ENCODE results near the gene PCDHB14. TPM values are rescaled to one million over a fixed set of nuclear protein-coding genes. Genes with fewer than 3 reads are reported as not detected.
A peak's percentile ranks its signal among the peaks of the same experiment; 100 is the strongest.
"Not testable (repeated sequence)": the region's sequence is repeated elsewhere in the genome, so short reads cannot be mapped to it uniquely, and the experiment has no call there.

The PCDHB14 gene
- total and polyA plus RNA-seq, 2 donors from 2014 or later: 2.0 to 6.2 TPM

GRCh38 chr5:141179876-141180275, 43.3 kb upstream of the PCDHB14 start:
- peaks cover 2 to 29% (median 26%) of the 10 kb centered on the region in 3 donors for H3K9me3 ChIP-seq (ENCODE audit: control insufficient read depth in 2 of 3, insufficient read depth in 1 of 3, low read length in 3 of 3)
- H3K4me1 ChIP-seq (ENCODE audit: control insufficient read depth in 2 of 3, insufficient read depth in 2 of 3, low read depth in 1 of 3, low read length in 3 of 3); H3K9ac ChIP-seq (ENCODE audit: low read length in 3 of 3); H3K27ac ChIP-seq (ENCODE audit: low read depth in 2 of 2, low read length in 2 of 2); intact Hi-C loops (cut with DNase I); H3K4me3 ChIP-seq (ENCODE audit: low read length in 3 of 3); FAIRE-seq; H3K27me3 ChIP-seq (ENCODE audit: control insufficient read depth, insufficient read depth, low read length); H3K36me3 ChIP-seq (ENCODE audit: control insufficient read depth in 2 of 3, insufficient read depth in 3 of 3, low read length in 3 of 3): not testable (repeated sequence)
- peak in 1 of 5 donors; percentile 56 for DNase-seq

- H3K27me3 ChIP-seq (ENCODE audit: control insufficient read depth, insufficient read depth, low read length): peaks cover 2% of the 10 kb centered on the region
- intact Hi-C loops (cut with DNase I): no loop called here
- DNase-seq (no peak), FAIRE-seq (peak; percentile 3)
- no peak overlapping the region for H3K27ac ChIP-seq (ENCODE audit: low read depth in 2 of 2, low read length in 2 of 2)
- no peaks in the 10 kb centered on the region for H3K4me1 ChIP-seq (ENCODE audit: control insufficient read depth in 2 of 3, insufficient read depth in 2 of 3, low read depth in 1 of 3, low read length in 3 of 3)
- TF ChIP-seq, protein P1, sequence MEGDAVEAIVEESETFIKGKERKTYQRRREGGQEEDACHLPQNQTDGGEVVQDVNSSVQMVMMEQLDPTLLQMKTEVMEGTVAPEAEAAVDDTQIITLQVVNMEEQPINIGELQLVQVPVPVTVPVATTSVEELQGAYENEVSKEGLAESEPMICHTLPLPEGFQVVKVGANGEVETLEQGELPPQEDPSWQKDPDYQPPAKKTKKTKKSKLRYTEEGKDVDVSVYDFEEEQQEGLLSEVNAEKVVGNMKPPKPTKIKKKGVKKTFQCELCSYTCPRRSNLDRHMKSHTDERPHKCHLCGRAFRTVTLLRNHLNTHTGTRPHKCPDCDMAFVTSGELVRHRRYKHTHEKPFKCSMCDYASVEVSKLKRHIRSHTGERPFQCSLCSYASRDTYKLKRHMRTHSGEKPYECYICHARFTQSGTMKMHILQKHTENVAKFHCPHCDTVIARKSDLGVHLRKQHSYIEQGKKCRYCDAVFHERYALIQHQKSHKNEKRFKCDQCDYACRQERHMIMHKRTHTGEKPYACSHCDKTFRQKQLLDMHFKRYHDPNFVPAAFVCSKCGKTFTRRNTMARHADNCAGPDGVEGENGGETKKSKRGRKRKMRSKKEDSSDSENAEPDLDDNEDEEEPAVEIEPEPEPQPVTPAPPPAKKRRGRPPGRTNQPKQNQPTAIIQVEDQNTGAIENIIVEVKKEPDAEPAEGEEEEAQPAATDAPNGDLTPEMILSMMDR (IDR thresholded peaks at IDR 0.05; ENCODE audit: borderline replicate concordance, extremely low read depth, insufficient read depth): no peak
- no peak overlapping the region for H3K4me3 ChIP-seq (ENCODE audit: low read length in 3 of 3)
- peaks cover 2 to 25% (median 25%) of the 10 kb centered on the region in 3 donors for H3K9me3 ChIP-seq (ENCODE audit: control insufficient read depth in 2 of 3, insufficient read depth in 1 of 3, low read length in 3 of 3)
- H3K9ac ChIP-seq (ENCODE audit: low read length in 3 of 3): no peak overlapping the region
- no peaks in the 10 kb centered on the region for H3K36me3 ChIP-seq (ENCODE audit: control insufficient read depth in 2 of 3, insufficient read depth in 3 of 3, low read length in 3 of 3)
These were observed 42.8 kb upstream of the PCDHB14 start for GRCh38 chr5:141180313-141180712.

- FAIRE-seq (no peak), DNase-seq (peak; percentile 44 to 67 (median 50))
- H3K27ac ChIP-seq (ENCODE audit: low read depth in 2 of 2, low read length in 2 of 2): no peak within 1 kb of the TSS
- peak within 1 kb of the TSS; percentile 36 to 50 (median 37) for H3K4me3 ChIP-seq (ENCODE audit: low read length in 3 of 3)
- no peaks in the 10 kb centered on the region for H3K27me3 ChIP-seq (ENCODE audit: control insufficient read depth, insufficient read depth, low read length)
- TF ChIP-seq, protein P1 (IDR thresholded peaks at IDR 0.05; ENCODE audit: borderline replicate concordance, extremely low read depth, insufficient read depth): peak; percentile 40
- no peaks in the 10 kb centered on the region for H3K4me1 ChIP-seq (ENCODE audit: control insufficient read depth in 2 of 3, insufficient read depth in 2 of 3, low read depth in 1 of 3, low read length in 3 of 3)
- no peaks in the 10 kb centered on the region for H3K36me3 ChIP-seq (ENCODE audit: control insufficient read depth in 2 of 3, insufficient read depth in 3 of 3, low read length in 3 of 3)
- H3K9me3 ChIP-seq (ENCODE audit: control insufficient read depth in 2 of 3, insufficient read depth in 1 of 3, low read length in 3 of 3): peaks cover 0 to 22% (median 22%) of the 10 kb centered on the region in 3 donors
- no peak within 1 kb of the TSS for H3K9ac ChIP-seq (ENCODE audit: low read length in 3 of 3)
- intact Hi-C loops (cut with DNase I): no loop called here
These were observed 40.9 kb upstream of the PCDHB14 start, which contains the start of gene PCDHB16 for GRCh38 chr5:141182248-141182647. Gene PCDHB16, plus strand, starts transcription at chr5:141182387. Its CDS starts 173 bp downstream, at chr5:141182560.

GRCh38 chr5:141184117-141184855, 38.9 kb upstream of the PCDHB14 start:
- H3K9ac ChIP-seq (ENCODE audit: low read length in 3 of 3); H3K4me3 ChIP-seq (ENCODE audit: low read length in 3 of 3); intact Hi-C loops (cut with DNase I); FAIRE-seq; H3K4me1 ChIP-seq (ENCODE audit: control insufficient read depth in 2 of 3, insufficient read depth in 2 of 3, low read depth in 1 of 3, low read length in 3 of 3); H3K36me3 ChIP-seq (ENCODE audit: control insufficient read depth in 2 of 3, insufficient read depth in 3 of 3, low read length in 3 of 3); H3K27me3 ChIP-seq (ENCODE audit: control insufficient read depth, insufficient read depth, low read length); H3K27ac ChIP-seq (ENCODE audit: low read depth in 2 of 2, low read length in 2 of 2): not testable (repeated sequence)
- DNase-seq: peak in 1 of 5 donors; percentile 32
- peaks cover 0 to 16% (median 15%) of the 10 kb centered on the region in 3 donors for H3K9me3 ChIP-seq (ENCODE audit: control insufficient read depth in 2 of 3, insufficient read depth in 1 of 3, low read length in 3 of 3)
